GM12892 (cell line): ENCODE measurements around the gene UNKL.

Source experiments
- DNase-seq: peaks from one replicate; pipeline ENCODE4 v3.0.0; 2011; ENCODE audit not compliant: insufficient read length
- FAIRE-seq: peaks from 2 replicates; lab custom pipeline; 2011; peaks lifted over from hg19 to GRCh38; lab: Jason Lieb, UNC
- POLR2A ChIP-seq: IDR thresholded peaks from 2 replicates; pipeline ENCODE4 v1.6.1; 2011; ENCODE audit warnings: low read depth, low read length, control low read depth
- POLR2AphosphoS5 ChIP-seq: IDR thresholded peaks from 2 replicates; pipeline ENCODE4 v1.6.1; 2011; ENCODE audit warnings: low read depth, low read length, control low read depth
- TAF1 ChIP-seq: IDR thresholded peaks from 2 replicates; pipeline ENCODE4 v1.6.1; 2011; ENCODE audit warnings: low read depth, mild to moderate bottlenecking, control low read depth, low read length, borderline replicate concordance

UNKL gene

DNA sequence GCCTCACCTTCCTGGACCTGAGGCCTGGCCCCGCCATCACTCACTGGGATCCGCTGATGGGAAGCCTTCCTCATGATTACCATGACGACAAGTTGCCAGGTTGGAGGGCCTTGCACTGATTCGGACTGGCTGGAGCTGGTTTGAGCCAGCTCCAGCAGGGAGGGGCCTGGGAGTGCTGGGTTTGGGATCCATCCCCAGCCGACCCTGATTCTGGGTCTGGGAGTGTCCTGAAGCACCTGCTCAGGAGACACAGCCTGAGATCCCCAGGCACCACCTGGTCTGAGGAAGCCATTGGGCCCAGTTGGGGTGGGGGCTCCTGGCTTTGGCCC lies 86.9 kb downstream of the UNKL start:
- no peak for TF ChIP-seq POLR2A
- TF ChIP-seq POLR2AphosphoS5: no peak
- no peak for TF ChIP-seq TAF1
- DNase-seq: no peak
- no peak for FAIRE-seq

DNA sequence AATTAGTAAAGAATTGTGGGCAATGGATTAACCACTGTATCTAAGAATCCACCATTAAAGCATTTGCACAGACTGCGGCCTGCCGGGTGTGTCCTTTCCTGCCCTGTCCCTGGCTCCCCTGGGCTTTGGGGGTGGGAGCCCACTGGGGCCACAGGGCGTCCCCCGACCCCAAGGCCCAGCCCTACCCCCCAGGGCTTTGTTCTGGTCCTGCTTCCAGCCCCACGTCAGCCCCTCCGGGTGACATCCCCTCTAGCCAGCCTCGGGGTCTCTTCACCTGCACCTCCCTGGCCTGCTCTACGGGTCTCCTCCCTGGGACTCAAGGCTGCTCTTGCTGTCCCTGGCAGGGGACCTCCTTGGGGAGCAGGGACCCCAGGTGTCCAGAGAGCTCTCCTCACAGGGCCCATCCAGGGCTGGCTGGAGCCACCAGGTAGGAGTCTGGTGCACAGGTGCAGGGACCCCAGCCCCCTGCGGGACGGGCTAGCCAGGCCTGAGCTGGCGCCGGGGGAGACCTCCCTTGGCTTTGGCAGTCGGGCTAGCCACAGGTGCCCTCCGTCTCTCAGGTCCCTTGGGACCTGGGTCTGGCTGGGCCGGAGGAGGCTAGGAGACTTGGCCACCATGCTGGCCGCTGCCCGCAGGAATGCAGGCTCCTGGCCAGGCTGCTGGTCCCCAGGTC lies 87.4 kb downstream of the UNKL start:
- DNase-seq: no peak
- no peak for TF ChIP-seq POLR2A
- TF ChIP-seq TAF1: no peak
- no peak for TF ChIP-seq POLR2AphosphoS5
- no peak for FAIRE-seq

DNA sequence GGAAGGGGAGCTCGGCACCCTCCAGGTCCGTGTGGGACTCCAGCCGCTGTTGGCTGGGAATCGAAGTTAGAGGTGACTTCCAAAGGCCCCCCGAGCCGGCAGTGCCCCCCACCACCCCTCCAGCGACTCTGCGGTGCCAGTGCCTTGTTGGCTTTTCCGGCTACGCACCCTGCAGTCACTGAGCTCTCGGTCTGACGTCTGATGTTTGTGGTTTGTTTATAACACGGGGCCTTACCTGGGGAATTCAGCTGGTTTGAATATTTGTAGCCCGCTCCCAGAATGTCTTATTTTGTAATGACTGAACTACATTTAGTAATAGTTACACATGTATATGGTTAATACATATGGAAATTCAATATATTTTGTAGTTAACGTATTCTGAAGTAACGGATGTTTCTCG lies 88.1 kb downstream of the UNKL start:
- DNase-seq (no peak), FAIRE-seq (no peak)
- no peak for TF ChIP-seq TAF1
- TF ChIP-seq POLR2A: no peak
- no peak for TF ChIP-seq POLR2AphosphoS5

DNA sequence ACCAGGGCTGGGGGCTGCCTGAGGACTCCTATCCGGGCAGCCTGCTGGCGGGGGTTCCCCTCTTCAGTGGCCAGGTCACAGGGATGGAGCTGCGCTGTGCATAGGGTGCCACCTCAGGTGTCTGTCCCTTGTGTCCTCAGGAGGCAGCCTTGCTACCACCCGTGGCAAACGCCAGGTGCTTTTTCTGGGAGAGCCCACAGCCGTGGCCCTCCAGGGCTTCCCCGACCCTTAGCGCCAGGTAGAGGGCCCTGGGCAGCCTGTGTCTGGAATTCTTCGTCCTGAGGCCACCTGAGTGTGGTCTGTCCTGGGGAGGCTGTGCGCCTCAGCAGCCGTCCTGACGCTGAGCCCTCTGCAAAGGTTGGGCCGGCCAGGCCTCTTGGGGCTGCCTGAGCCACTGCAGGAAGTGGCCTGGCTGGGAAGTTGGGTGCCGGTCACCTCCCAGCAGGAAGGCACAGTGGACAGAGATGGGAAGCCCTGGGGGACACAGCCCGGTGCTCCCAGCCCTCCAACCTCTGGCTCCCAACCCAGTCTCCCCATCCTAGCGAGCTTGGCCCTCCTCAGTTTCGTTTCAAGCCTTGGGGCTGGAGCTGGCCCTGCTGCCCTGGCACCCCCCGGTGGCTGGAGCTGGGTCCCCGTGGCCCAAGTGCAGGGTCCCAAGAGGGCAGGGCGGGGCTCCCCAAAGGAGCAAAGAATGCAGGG lies 88.7 kb downstream of the UNKL start:
- TF ChIP-seq POLR2A (peak; percentile 69; the same call in 1 of the 2 replicates), POLR2AphosphoS5 (peak; percentile 87), TAF1 (no peak)
- FAIRE-seq: no peak
- no peak for DNase-seq

DNA sequence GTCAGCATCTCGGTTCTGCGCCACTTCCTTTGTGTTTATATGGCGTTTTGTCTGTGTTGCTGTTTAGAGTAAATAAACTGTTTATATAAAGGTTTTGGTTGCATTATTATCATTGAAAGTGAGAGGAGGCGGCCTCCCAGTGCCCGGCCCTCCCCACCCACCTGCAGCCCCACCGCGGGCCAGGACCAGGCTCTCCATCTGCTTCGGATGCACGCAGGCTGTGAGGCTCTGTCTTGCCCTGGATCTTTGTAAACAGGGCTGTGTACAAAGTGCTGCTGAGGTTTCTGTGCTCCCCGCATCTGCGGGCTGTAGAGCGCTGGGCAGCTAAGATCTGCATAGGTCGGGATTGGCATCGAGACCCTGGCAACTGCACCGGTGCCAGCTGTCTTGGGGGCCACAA lies 89.2 kb downstream of the UNKL start:
- FAIRE-seq: no peak
- TF ChIP-seq POLR2A (no peak), TAF1 (no peak), POLR2AphosphoS5 (no peak)
- DNase-seq: no peak

DNA sequence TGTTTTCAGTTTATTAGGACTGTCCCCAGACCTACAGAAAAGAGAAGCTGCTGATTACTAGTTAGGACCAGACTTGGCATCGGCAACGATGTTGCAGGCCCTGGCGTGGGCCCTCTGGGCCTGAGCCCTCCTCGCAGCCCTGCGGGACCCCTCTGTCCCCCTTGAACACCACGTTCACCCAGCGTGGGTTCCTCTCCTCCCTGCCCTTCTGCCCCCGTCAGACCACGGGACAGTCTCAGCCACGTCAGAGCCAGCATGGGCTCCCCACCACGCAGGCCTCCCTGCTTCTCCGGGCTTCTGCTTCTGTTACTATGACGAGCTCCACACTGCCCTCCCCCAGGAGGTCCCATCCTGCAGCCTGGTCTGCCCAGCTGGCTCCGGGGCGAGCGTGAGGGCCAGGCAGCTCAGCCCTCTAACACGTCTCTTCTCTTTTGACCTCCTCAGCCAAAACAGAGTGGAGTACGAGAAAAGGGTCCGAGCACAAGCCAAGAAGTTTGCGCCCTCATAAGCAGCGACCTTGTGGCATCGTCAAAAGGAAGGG lies 90.1 kb downstream of the UNKL start:
- DNase-seq: no peak
- TF ChIP-seq TAF1: no peak
- TF ChIP-seq POLR2AphosphoS5: no peak
- no peak for TF ChIP-seq POLR2A
- FAIRE-seq: no peak

DNA sequence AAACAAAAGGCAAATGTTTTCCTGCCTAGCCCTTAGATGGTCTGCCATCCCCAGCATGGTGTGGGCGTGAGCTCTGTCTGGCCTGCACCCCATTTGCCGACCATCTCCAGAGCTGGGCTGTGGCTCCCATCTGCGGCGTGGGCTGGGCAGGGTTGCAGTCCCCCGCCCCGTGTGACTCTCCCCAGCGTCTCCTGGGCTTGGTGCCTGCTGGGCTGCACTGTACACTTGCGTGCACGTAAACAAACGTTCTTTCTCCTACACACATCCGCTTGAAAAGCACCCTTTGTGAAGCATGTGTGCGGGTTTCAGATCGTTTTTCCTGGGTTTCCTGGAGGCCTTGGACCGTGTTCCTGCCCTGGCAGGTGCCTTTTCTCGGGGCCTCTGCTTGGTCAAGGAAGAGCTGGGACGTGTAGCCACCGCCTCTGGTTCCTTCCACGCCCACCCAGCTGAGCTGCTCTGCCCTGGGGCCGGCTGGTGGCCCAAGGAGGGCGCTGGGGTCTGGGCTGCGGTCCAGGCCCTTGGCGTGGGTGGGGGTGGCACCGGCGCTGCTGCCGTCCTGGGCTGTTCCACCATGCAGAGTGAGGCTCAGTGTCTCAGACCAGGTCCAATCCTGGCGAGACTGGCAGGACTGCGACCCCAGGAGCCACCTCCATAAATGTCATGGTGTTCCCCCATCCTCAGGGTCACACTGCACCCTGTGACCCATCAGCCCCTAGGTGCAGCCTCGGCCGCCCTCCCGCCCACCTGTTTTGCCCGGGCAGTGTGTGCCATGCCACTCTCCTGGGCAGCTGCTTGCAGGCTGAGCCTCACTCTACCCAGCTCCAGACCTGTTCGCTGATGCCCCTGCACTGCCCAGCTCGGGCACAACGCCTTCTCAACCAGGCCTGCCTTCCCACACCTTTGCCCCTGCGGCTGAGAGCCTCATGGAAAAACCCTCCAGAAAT lies 90.9 kb downstream of the UNKL start:
- no peak for TF ChIP-seq TAF1
- no peak for DNase-seq
- FAIRE-seq: no peak

DNA sequence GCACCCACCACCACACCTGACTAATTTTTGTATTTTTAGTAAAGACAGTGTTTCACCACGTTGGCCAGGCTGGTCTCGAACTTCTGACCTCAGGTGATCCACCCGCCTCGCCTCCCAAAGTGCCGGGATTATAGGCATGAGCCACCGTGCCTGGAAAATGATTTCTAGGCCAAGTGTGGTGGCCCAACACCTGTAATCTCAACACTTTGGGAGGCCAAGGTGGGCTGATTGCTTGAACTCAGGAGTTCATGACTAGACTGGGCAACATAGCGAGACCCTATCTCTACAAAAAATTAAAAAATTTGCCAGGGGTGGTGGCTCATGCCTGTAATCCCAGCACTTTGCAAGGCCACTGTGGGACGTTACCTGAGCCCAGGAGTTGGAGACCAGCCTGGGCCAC lies 92.1 kb downstream of the UNKL start:
- TF ChIP-seq TAF1 (no peak), POLR2A (no peak), POLR2AphosphoS5 (no peak)
- FAIRE-seq: no peak
- no peak for DNase-seq

DNA sequence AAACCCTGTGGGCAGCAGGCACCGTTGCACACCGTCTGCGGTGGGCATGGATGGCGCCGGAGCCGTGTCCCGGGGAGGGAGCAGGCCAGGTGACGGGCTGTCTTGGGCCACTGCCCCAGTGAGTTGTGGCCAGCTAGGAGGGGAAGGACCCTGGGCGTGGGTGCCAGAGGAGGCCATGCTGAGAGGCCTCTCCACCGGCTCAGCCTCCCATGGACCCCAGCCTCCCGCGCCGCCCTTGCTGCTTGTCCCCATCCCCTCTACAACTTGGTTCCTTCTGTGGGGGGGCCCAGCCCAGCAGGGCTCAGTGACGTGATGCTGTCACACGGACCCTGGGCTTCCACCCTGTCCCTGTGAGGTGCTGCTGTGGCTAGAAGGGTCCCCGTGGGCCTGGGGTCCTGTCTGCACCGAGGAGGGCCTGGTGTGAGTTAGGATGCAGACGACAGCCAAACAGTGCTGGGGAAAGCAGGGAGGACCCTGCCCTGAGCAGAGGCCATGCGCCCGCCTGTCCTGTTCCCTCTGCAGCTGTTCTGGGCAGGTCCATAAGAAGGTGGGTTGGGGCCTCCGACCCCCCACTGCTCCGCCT lies 93.8 kb downstream of the UNKL start:
- TF ChIP-seq POLR2AphosphoS5 (peak; percentile 32; the same call in 1 of the 2 replicates), POLR2A (no peak), TAF1 (no peak)
- no peak for FAIRE-seq
- no peak for DNase-seq

DNA sequence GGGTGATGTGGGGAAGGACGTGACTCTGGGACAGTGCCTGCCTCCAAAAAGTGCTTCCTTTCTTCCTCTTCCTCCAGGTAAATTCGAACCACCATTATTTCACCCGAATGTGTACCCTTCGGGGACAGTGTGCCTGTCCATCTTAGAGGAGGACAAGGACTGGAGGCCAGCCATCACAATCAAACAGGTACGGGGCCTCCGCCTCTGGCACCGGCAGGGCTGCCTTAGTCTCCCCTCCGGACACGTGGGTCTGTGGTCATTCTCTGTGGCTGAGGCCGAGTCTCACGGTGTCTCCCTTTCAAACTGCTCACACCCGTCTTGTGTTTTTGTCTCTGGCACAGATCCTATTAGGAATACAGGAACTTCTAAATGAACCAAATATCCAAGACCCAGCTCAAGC lies 94.4 kb downstream of the UNKL start:
- no peak for FAIRE-seq

DNA sequence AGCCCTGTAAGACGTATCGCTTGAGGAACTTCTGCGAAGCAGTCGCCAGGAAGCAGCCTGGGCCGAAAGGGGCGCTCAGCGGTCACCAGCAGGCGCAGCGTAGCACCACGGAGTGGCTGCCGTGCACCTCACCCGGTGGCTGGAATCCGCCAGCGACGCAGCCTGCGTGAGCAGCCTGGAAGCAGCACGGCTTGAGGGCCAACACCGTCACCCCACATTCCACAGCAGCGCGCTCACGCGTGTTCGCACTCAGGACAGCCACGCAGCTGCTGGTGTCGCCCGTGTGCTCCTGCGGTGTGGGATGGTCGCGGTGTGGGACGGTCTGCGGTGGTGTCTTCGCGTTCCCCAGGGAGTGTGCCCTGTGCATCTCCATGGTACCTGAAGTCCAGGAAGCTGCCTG lies 95.5 kb downstream of the UNKL start:
- FAIRE-seq: no peak
- peak; percentile 41; the same call in 1 of the 2 replicates for TF ChIP-seq POLR2AphosphoS5
- no peak for TF ChIP-seq TAF1
- DNase-seq: no peak

More for the DNA sequence above, 94.4 kb downstream of the UNKL start:
- no peak for TF ChIP-seq TAF1
- TF ChIP-seq POLR2A: no peak
- no peak for TF ChIP-seq POLR2AphosphoS5
- no peak for DNase-seq
